GM10847 (cell line): ENCODE measurements around the gene UMAD1.

Experiments
- POLR2A ChIP-seq: IDR thresholded peaks from 2 replicates; pipeline ENCODE4 v1.6.1; 2011; ENCODE audit not compliant: insufficient read length; ENCODE audit errors: extremely low read depth

The UMAD1 gene

GRCh38 chr7:7699380-7699779 lies 58.8 kb downstream of the UMAD1 start:
- no peak for TF ChIP-seq POLR2A

DNA sequence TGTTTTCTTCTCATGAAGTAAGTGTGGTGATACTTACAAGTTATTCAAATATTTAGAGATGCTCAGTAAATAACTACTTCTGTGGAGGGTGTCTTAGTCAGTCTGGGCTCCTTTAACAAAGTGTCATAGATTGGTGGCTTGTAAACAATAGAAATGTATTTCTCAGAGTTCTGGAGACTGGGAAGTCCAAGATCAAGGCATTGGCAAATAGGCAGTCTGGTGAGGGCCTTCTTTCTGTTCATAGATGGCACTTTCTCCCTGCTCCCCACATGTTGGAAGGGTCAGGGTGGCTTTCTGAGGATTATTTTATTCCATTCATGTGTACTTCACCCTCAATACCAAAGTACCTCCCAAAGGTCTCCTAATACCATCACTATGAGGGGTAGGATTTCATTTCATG lies 59.4 kb downstream of the UMAD1 start:
- no peak for TF ChIP-seq POLR2A

DNA sequence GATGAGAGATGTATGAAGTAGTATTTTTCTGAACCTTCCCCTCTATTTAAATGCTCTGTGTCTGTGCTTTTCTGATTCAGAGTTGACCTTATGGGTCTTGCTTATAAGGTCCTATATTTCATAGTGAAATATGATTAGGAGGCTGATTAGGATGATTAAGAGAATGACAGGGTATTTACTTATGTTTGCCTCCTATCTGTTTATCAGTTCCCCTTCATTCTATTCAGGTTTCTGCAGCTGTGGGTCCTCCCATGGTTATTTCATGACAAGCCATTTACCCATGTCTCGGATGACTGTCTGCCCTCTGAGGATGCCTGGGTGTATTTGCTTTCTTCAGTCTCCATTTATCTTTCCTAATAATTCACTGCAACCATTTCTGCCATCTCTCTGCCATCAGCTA lies 61.0 kb downstream of the UMAD1 start:
- no peak for TF ChIP-seq POLR2A

DNA sequence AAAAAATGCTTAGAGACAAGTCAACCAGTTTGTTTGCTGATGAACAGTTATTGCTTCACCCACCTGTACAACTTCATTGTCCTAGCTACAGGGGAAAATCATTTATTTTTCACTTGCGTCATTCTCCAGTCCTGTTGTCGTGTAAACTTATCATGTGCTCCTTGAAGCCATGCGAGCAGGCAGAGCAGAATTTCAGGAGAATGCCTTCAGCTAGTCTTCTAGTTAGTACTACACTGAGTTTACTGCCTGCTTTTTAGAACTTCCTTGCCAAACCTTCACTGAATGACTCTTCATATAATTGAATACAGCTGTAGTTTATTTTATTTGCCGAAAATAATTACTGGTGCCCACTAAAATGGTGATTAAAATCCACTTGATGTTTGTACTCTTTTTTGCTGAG lies 62.3 kb downstream of the UMAD1 start:
- no peak for TF ChIP-seq POLR2A

- no peak for TF ChIP-seq POLR2A
These were observed 62.9 kb downstream of the UMAD1 start for GRCh38 chr7:7703427-7703826.

DNA sequence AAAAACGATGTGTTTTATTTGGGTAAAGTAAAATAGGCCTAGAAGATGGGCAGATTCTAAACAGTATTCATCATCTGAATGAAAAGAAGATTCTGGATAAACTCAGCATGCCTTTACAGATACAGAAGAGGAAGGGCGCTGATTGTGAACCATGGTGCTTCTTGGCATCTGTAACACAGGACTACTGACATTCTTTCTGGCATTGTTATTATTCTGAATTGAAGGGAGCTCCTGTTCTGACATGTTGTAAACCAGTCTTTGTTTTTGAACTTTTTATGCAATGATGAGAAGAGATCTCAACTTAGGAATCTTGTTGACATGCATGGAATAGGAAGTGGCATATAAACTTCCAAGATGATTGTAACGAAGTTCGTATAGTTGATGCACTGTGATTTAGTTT lies 64.3 kb downstream of the UMAD1 start:
- no peak for TF ChIP-seq POLR2A

- TF ChIP-seq POLR2A, result no peak
These were observed 64.8 kb downstream of the UMAD1 start for GRCh38 chr7:7705318-7705717.

- no peak for TF ChIP-seq POLR2A
These were observed 65.6 kb downstream of the UMAD1 start for GRCh38 chr7:7706101-7706511.

DNA sequence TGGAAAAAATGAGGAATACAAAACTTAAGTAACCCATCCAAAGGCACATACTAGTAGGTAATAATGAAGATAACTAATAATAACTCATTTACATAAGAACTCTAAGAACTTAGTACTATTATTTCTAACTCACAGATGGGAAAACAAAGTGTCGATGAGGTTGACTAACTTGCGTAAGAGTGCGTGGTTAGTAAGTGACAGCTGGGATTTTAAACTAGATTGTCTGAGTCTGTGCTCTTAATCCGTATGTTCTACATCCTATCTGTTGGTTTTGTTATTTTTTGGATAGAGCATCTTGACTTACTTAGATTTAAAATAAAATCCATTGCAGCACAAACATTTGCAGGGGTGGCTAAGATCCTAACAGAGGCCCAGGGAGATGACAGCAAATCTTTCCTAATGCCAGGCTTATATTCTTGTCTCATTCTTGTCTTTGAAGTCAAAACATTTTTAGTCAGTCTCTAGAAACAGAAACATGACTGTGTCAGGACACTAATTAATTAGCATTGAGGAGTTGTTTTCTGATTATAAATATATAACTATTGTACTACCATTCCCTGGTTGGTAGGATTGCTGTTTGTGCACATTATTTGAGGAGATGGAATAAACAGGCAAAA lies 66.1 kb downstream of the UMAD1 start:
- no peak for TF ChIP-seq POLR2A

DNA sequence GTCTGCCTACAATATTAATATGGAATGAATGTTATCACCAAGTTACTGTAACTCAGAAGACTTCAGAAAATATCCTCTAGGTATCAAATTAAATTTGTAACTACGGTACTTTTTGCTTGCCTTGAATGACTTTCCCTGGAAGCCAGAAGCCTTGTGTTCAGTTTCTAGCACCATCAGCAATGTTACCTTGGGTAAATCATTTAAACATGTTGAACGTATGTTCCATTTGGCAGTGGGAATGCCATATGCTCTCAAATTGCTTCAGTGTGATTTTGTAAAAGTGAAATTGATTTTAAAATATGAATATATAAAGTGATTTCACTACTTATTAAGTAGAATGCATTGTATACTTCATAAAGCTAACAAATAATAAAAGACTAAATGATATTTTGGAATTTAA lies 66.7 kb downstream of the UMAD1 start:
- TF ChIP-seq POLR2A, result no peak

GRCh38 chr7:7707806-7708205 lies 67.3 kb downstream of the UMAD1 start:
- TF ChIP-seq POLR2A, result no peak

DNA sequence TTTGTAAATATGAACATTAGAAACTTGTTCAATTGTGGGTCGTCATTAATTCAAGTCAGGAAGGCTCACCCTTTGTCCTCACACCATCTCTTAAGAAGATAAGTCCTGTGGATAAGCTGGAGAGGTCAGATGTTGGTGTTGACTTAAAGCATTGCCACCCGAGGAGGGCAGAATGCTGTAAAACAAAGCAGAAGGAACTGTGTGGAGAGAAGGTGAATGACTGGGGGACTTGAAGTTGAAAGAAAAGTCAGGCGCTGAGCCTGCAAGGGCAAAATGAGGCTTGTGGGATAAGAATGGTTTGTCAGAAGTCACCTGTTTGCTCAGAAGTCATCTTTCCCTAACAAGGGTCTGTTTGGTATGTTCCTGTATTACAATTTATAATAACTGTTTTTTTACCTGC lies 68.7 kb downstream of the UMAD1 start:
- no peak for TF ChIP-seq POLR2A

GRCh38 chr7:7710469-7710868 lies 69.9 kb downstream of the UMAD1 start:
- no peak for TF ChIP-seq POLR2A

DNA sequence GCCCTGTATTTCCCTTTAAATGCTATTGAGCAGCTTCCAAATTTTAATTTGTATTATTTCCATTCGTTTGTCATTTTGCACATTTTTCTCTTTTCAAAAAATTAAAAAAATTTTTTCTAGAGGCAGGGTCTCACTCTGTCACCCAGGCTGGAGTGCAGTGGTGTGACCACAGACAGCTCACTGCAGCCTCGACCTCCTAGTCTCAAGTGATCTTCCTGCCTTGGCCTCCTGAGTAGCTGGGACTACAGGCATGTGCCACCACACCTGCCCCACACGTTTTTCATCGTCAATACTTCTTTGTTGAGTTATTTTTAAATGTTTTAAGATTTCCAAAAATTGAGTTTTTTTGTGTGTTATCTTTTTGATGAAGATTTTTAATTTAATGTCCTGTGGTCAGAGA lies 73.2 kb downstream of the UMAD1 start:
- TF ChIP-seq POLR2A, result no peak

DNA sequence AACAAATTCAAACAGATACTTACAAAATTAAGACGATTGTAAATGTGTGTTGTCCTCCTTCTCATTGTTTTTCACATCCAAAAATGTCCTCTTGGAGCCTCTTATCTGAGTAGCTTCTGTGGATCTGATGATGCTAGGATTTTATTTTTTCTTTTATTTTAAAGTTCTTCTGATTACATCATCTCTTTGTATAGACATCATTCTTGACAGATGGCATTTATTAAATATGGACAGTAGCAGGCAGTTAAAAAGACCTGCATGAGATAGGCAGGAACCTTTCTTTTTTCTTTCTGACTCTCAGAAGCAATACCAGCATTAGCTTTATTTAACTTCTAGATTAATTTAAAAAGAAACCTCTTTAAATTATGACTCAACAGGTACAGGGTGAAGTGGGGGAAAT lies 77.9 kb downstream of the UMAD1 start, which contains the start of gene RPA3:
RPA3 (minus strand) TSS at position 116 of the 400 bp plus-strand sequence. CDS start 78,189 bp downstream, outside the sequence.
- no peak for TF ChIP-seq POLR2A

DNA sequence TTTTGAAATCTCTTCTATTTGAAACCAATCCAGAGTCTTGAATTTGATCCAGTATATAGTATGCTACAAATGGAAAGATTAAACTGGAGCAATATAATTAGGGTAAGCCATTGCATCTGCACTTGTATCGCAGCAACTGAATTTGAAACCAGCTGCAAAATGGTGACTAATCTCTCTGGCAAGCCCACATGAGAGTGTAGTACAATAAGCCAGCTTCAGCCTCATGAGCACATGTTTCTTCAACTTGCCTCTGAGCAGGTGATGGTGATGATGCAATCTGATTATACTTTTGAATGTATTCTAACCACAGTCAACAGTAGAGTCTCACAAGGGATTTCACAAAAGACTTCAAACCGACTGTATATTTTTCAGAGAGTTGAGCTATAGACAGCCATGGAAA lies 78.7 kb downstream of the UMAD1 start:
- no peak for TF ChIP-seq POLR2A

- TF ChIP-seq POLR2A, result no peak
These were observed 79.6 kb downstream of the UMAD1 start for GRCh38 chr7:7720193-7720592.

DNA sequence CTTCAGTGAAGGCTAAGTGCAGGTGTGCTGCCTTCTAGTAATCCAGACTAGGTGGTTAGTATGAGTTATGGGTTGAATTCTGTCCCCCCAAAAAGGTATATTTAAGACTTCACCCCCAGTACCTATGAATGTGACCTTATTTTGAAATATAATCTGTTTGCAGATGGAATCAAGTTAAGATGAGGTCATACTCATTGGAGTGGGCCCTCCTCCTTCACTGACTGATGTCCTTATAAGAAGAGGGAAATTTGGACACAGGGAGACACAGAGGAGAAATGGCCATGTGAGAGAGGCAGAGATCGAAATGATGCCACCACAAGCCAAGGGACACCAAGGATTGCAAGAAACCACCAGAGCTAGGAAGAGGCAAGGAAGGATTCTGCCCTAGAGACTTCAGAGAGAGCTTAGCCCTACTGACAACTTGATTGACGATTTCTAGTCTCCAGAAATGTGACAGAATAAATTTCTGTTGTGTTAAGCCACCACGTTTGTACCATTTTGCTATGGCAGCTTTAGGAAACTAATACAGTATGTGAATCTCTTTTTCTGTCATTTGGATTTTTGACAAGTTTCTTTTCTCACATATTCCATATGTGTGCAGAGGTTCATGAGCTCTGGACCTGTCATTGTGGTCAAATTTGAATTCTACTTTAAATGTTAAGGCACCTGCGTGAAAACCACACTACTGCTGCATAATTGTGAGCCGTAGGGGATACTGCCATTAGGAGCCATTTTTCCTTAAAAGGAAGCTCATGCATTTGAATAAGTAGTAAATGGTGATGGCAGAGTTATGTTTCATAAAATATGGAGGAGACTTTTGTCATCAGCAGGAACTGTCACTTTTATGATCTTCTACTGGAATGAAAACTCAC lies 80.4 kb downstream of the UMAD1 start:
- TF ChIP-seq POLR2A, result no peak
